CD4-positive, alpha-beta T cell (primary cell): Measurements from ENCODE around the gene COA5. TPM values are rescaled to one million over a fixed set of nuclear protein-coding genes. Genes with fewer than 3 reads are reported as not detected.

Source experiments
- ATAC-seq: fragments of 200-7000 bp; cut with Tn5 transposase; one replicate; pipeline ENCODE4 v1.10.0; 2022; ENCODE audit warnings: mild to moderate bottlenecking; ENCODE audit not compliant: poor library complexity
- CTCF ChIA-PET: fragments of 350-600 bp; sonication (Branson Sonifier 250); formaldehyde crosslinking; loops from one replicate; lab custom pipeline; 2021; ENCODE audit warnings: antibody characterized with exemption, inconsistent platforms; lab: Charles Lee
- POLR2A ChIA-PET: fragments of 350-600 bp; sonication (Branson Sonifier 250); formaldehyde crosslinking; loops from one replicate; lab custom pipeline; 2021; ENCODE audit warnings: antibody characterized with exemption, inconsistent platforms; lab: Charles Lee
- DNase-seq, 14 experiments: peaks; one replicate each; pipeline ENCODE4 v3.0.0-alpha.2; 2013 to 2020; ENCODE audit warnings: mixed read lengths in 2 of 14
- H3K27ac ChIP-seq, 2 donors: one replicate each; pipeline versions ENCODE4 v1.5.1 to v1.7.0; 2013; ENCODE audit warnings: low read length in 2 of 2, low read depth in 1 of 2, mild to moderate bottlenecking in 1 of 2
- H3K27me3 ChIP-seq, 2 experiments: 1 replicate in 1 of 2; 2 replicates in 1 of 2; pipeline versions ENCODE4 v1.6.1 to v1.7.0; 2013; ENCODE audit warnings: low read length in 2 of 2, control low read depth in 1 of 2, mild to moderate bottlenecking in 1 of 2, moderate library complexity in 1 of 2; ENCODE audit not compliant: insufficient read depth in 2 of 2, control insufficient read depth in 1 of 2
- H3K36me3 ChIP-seq: one replicate; pipeline ENCODE4 v1.6.1; 2013; ENCODE audit warnings: low read length, control low read depth; ENCODE audit not compliant: insufficient read depth
- H3K4me1 ChIP-seq: one replicate; pipeline ENCODE4 v1.6.1; 2013; ENCODE audit warnings: low read length, control low read depth; ENCODE audit not compliant: insufficient read depth
- H3K4me3 ChIP-seq: one replicate; pipeline ENCODE4 v1.5.1; 2013; ENCODE audit warnings: mild to moderate bottlenecking, low read length, moderate library complexity
- H3K9me3 ChIP-seq, 2 experiments: 1 replicate in 1 of 2; 2 replicates in 1 of 2; pipeline versions ENCODE4 v1.6.1 to v1.7.0; 2013; ENCODE audit warnings: low read length in 2 of 2, mild to moderate bottlenecking in 2 of 2, control low read depth in 1 of 2, moderate library complexity in 1 of 2; ENCODE audit not compliant: control insufficient read depth in 1 of 2, insufficient read depth in 1 of 2
- H3K27ac Mint-ChIP-seq: one replicate; pipeline ENCODE4 v1.8.0; 2020; ENCODE audit warnings: mixed read lengths
- H3K27me3 Mint-ChIP-seq: one replicate; pipeline ENCODE4 v1.8.0; 2021; ENCODE audit warnings: mixed read lengths
- H3K36me3 Mint-ChIP-seq: one replicate; pipeline ENCODE4 v1.8.0; 2021; ENCODE audit warnings: low read depth, mixed read lengths
- H3K4me1 Mint-ChIP-seq: one replicate; pipeline ENCODE4 v1.8.0; 2021; ENCODE audit warnings: low read depth, mixed read lengths
- H3K4me3 Mint-ChIP-seq: one replicate; pipeline ENCODE4 v1.8.0; 2020; ENCODE audit warnings: mild to moderate bottlenecking, mixed read lengths
- H3K9me3 Mint-ChIP-seq: one replicate; pipeline ENCODE4 v1.8.0; 2020; ENCODE audit warnings: mixed read lengths
- intact Hi-C, 2 experiments: fragments of 100-400 bp; cut with DNase I in 1 of 2; cut with micrococcal nuclease in 1 of 2; formaldehyde crosslinking; loops; one replicate each; pipeline versions ENCODE4 v1.15.1 to v1.9.0; 2023 to 2025; cut with DNase I, micrococcal nuclease
- total RNA-seq, 174 experiments: library from RNA in 2 of 174; stranded (reverse) in 2 of 174; gene quantifications; one replicate each; pipeline ENCODE4 v1.2.3 and lab custom pipeline; 2021 to 2026
- TF ChIP-seq, protein P1 (sequence below): fragments of 200-600 bp; IDR thresholded peaks from one replicate; pipeline ENCODE4 v1.8.0; 2022; ENCODE audit warnings: antibody characterized with exemption, mild to moderate bottlenecking

The COA5 gene
- total RNA-seq, 2 experiments from 2014 or later, result 29.2 to 30.1 TPM

GRCh38 chr2:98615481-98615880, 7.2 kb upstream of the COA5 start:
- Mint-ChIP-seq H3K27ac (peak overlapping the region; percentile 82), H3K4me1 (peaks cover 58% of the 10 kb centered on the region), H3K36me3 (peaks cover 89% of the 10 kb centered on the region), H3K27me3 (no peaks in the 10 kb centered on the region), H3K4me3 (no peak overlapping the region), H3K9me3 (no peaks in the 10 kb centered on the region)
- ATAC-seq, result no peak
- intact Hi-C loops, result no loop called here
- ChIA-PET POLR2A (no interaction called here), CTCF (no interaction called here)
- DNase-seq, result no peak
- TF ChIP-seq, protein P1, sequence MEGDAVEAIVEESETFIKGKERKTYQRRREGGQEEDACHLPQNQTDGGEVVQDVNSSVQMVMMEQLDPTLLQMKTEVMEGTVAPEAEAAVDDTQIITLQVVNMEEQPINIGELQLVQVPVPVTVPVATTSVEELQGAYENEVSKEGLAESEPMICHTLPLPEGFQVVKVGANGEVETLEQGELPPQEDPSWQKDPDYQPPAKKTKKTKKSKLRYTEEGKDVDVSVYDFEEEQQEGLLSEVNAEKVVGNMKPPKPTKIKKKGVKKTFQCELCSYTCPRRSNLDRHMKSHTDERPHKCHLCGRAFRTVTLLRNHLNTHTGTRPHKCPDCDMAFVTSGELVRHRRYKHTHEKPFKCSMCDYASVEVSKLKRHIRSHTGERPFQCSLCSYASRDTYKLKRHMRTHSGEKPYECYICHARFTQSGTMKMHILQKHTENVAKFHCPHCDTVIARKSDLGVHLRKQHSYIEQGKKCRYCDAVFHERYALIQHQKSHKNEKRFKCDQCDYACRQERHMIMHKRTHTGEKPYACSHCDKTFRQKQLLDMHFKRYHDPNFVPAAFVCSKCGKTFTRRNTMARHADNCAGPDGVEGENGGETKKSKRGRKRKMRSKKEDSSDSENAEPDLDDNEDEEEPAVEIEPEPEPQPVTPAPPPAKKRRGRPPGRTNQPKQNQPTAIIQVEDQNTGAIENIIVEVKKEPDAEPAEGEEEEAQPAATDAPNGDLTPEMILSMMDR, result no peak
- Histone ChIP-seq H3K27me3 (no peaks in the 10 kb centered on the region), H3K36me3 (peaks cover 65% of the 10 kb centered on the region), H3K27ac (no peak overlapping the region), H3K4me3 (no peak overlapping the region), H3K9me3 (no peaks in the 10 kb centered on the region), H3K4me1 (peaks cover 2% of the 10 kb centered on the region)

DNA sequence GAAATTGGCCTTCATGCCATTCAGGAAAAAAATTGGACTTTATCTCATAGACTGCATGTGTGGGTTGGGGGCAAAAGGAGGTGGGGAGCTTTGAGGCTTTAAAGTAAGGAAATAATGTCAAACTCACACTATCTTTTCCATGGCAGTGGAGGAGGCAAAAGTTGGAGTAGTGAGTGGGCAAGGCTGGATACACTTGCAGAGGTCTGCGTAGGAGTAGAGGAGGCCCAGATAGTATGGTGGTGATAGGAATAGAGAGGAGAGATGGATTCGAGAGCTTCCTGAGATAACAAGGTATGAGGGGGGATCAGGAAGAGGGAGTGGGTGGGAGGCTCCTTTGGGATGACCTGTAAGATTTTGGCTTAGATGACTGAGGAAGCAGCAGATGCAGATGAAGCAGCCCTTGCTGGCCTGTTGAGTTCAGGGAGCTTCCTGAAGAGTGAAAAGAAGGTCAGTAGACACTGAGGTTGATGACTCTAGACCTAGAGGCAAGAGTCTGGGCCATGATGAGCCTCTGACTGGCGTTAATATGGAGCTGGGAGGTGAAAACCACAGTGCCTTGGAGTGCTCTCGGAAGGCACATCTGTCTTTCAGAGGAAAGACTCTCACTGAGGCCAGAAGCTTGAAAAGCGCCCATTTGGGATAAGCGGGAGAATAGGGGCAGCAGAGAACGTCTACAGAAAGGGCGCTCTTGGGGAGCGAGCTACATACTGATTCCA, 5.9 kb upstream of the COA5 start:
- no peak overlapping the region for H3K4me3 ChIP-seq
- Mint-ChIP-seq H3K4me3 (no peak overlapping the region), H3K9me3 (no peaks in the 10 kb centered on the region), H3K4me1 (peaks cover 61% of the 10 kb centered on the region), H3K27me3 (no peaks in the 10 kb centered on the region), H3K36me3 (peaks cover 85% of the 10 kb centered on the region), H3K27ac (peak overlapping the region; percentile 67)
- peaks cover 14% of the 10 kb centered on the region for H3K4me1 ChIP-seq
- H3K27me3 ChIP-seq, result no peaks in the 10 kb centered on the region
- intact Hi-C loops, result no loop called here
- DNase-seq (no peak), ATAC-seq (no peak)
- H3K9me3 ChIP-seq, result no peaks in the 10 kb centered on the region
- ChIA-PET CTCF (interaction anchor here (0.7 kb wide), 1 partner anchor 125 kb away, joined by 3 read pairs; no protein-coding TSS in a partner anchor), POLR2A (no interaction called here)
- H3K36me3 ChIP-seq, result peaks cover 60% of the 10 kb centered on the region
- H3K27ac ChIP-seq, result no peak overlapping the region
- TF ChIP-seq, protein P1, result no peak

GRCh38 chr2:98608962-98609604, 771 bp upstream of the COA5 start:
- Mint-ChIP-seq H3K36me3 (peaks cover 73% of the 10 kb centered on the region), H3K4me1 (peaks cover 79% of the 10 kb centered on the region), H3K4me3 (peak overlapping the region; percentile 85), H3K9me3 (no peaks in the 10 kb centered on the region), H3K27ac (peak overlapping the region; percentile 89), H3K27me3 (no peaks in the 10 kb centered on the region)
- DNase-seq, result no peak
- Histone ChIP-seq H3K27me3 (no peaks in the 10 kb centered on the region), H3K4me3 (peak overlapping the region; percentile 77), H3K36me3 (peaks cover 36% of the 10 kb centered on the region), H3K4me1 (peaks cover 43% of the 10 kb centered on the region), H3K27ac (peak overlapping the region; percentile 87 to 91), H3K9me3 (no peaks in the 10 kb centered on the region)
- intact Hi-C loops, result loop anchor here in 1 of 2 experiments (2.0 to 10.0 kb wide), 3 partner anchors 546 to 876 kb away; partner anchors contain the start of genes LIPT1, MITD1, MRPL30 and TSGA10
- ATAC-seq, result peak; percentile 6
- TF ChIP-seq, protein P1, result no peak
- POLR2A ChIA-PET, result interaction anchor here (0.7 to 1.8 kb wide), 8 partner anchors 8 to 546 kb away, joined by 3 to 6 read pairs (median 4); partner anchors contain the start of genes C2orf15, LIPT1 and TSGA10
- CTCF ChIA-PET, result interaction anchor here (1.6 kb wide), 1 partner anchor 40 kb away, joined by 3 read pairs; no protein-coding TSS in a partner anchor
